ENCODE measurements around the gene MRPS35.
A peak's percentile ranks its signal among the peaks of the same experiment; 100 is the strongest.
"Not testable (repeated sequence)": the region's sequence is repeated elsewhere in the genome, so short reads cannot be mapped to it uniquely, and the experiment has no call there.

Gene MRPS35

DNA sequence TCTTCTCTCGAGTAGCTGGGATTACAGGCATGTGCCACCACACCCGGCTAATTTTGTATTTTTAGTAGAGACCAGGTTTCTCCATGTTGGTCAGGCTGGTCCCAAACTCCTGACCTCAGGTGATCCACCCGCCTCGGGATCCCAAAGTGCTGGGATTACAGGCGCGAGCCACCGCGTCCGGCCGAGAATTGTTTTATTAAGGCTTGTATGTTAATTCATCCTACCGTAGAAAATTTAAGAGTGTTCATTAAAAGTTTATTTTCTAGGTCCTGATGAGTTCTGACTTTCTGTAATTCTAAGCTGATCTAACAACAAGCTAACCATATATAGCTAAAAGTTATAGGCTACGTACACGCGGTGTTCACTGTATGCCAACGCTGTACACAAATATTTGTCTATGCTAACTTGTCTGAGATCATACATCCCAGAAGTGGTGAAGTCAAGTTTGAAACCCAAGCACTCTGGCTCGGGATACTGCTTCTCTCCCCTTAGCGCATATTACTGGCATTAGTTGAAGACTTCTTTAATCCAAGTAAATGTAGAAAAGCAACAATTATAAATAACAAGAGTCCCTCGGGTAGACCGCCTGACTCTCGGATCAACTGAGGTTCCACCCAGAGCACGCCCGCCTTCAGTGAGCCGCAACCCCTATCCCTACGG is 570 bp upstream of the MRPS35 start:
- peak in 1 of 2 experiments; percentile 20 for DNase-seq

DNA sequence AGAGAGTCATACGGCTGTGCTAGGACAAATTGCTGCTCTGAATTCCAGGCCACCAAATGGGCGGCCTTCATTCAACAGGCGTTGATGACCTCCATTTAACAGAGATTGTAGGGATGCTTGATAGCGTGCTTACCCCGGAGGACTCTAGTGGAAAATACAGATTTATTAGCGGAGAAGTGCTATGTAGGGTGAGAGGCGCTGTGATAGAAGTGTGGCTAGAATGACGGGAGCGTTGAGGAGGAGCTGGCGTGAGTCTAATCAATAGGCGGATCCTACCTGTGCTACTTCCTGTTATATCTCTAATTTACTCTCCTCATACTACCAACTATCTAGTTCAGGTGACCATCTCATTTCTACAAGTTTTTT is 668 bp downstream of the MRPS35 start:
- peak in 1 of 2 experiments; percentile 43 for DNase-seq

DNA sequence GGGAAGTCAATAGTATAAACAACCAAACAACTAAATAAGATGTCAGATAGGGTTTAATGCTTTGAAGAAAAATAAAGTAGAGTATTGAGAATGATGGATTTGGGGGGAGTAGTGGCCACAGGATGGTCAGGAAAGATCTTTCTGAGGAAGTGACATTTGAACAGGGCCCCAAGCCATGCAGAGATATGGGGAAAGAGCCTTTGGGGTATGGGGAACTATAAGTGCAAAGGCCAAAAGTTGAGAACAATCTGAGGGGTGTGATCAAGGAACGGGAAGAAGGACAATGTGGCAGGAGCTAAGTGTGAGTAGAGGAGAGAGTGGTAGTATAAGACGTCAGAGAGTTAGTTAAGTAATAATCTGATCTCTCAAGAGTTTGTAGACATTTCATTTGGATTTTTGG is 1.3 kb downstream of the MRPS35 start:
- DNase-seq, result no peak

DNA sequence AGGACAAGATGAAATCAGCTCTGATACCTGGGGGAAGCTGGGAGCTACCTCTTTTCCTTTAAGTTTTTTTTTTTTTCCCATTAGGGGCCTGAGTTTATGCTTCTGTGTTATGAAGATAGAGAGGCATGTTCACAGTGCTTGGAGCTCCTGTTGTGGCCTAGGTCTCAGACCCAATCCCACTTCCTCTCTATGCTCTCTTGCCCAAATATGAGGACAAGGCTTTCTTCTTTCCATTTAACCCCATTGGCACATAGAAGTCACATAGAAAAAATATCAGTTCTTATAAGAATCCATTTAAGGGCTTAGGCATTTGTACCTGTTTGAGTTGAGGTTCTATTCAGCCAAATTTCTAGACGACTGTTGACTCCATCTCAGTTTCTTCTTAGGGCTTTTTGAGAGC is 12.6 kb downstream of the MRPS35 start:
- DNase-seq, result no peak

DNA sequence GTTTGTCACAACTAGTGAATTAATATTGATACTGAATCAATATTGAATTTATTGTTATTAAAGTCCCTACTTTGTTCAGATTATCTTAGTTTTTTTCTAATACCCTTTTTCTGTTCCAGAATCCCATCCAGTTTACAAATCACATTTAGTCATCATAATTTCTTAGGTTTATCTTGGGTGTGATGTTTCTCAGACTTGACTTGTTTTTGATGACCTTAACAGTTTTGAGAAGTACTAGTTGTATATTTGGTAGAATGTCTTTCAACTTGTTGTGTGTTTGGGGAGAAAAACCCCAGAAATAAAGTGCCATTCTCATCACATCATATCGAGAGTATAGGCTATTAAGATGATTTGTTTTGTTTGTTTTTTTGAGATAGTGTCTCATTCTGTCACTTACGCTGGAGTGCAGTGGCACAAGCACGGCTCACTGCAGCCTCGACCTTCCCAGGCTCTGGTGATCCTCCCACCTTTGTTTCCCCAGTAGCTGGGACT is 19.5 kb downstream of the MRPS35 start:
- no peak for DNase-seq

DNA sequence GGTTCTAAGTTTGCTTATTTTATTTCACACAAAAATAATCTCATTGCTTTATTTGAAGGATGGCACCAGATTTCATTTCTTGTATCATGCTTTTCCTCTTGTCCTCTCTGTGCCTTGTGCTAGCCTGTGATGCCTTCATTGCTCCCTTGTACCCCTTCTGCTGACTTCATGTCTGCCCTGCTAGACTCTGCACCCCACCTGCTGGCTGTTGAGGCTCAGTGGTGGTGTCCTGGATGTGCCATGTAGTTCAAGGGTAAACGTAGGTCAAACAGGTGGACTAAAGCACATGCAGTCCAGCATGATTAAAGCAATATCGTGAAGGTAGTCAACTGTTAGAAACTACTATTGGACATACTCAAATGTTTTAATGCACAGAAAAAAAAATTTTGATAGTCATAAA is 21.6 kb downstream of the MRPS35 start:
- no peak for DNase-seq

DNA sequence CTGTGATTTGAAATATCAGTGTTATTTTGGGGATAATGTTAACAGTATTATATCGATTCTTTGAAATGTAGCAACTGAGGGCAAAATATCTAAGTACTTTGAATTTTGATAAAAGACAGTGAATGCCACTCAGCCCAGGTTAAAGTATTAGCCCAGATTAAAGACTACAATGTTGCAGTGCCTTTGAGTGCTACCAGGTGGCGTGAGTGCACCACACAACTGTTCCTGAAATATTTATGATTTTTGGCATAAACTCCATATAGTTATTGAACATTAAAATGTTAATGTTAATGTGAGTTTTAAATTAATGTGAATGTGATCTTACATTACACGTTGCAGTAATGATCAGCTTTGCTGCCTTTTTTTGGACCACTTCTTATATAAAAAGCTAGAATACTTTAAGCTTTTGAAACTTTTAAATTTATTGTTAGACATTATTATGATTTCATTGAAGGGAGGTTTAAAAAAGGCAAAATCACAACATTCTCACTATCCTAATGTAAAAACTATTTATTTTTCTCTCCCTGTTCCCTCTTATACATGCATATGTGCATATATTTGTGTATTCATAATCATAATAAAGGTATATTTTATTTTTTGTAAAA is 22.5 kb downstream of the MRPS35 start:
- DNase-seq, result peak in 1 of 2 experiments; percentile 43

DNA sequence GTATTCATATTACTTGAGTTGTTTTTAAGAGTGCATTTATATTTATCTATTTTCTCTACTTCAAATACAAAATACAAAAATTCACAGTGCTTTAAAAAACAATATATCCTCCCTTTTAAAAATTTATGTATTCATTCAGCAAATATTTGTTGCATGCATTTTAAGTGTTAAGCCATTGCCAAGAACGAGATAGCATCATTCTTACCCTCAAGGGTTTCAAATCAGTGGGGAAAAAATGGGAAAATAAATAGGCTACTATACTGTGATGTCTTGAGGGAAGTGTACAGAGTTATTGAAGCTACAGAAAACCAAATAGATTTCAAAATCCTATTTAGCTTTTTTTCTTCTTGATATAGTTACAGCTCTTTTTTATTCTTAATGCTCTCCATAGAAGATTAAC is 23.2 kb downstream of the MRPS35 start:
- no peak for DNase-seq

DNA sequence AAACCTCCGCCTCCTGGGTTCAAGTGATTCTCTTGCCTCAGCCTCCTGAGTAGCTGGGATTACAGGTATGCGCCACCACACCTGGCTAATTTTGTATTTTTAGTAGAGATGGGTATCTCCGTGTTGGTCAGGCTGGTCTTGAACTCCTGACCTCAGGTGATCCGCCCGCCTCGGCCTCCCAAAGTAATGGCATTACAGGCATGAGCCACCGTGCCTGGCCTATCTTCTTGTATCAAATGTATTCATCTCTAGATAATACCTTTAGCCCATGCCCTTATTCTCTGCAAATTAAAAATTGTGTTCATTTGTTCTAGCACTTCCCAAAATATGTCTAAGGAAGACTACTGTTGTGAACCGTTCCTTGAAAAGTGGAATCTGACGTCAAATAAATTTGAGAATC is 23.7 kb downstream of the MRPS35 start:
- not testable (repeated sequence) for DNase-seq

DNA sequence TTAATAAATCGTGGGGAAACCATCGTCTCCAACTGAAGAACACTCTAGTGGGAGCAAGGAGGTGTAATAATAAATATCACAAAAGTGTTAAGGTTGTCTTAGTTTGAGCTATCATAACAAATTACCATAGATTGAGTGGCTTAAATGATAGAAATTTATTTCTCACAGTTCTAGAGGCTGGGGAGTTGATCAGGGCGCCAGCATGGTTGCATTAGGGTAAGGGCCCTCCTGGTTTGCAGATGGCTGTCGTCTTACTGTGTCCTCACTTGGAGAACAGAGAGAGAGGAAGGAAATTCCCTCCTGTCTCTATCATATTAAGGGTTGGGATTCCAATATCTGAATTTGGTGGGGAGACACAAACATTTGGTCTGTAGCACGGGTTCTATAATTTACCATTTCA is 33.0 kb downstream of the MRPS35 start:
- no peak for DNase-seq

DNA sequence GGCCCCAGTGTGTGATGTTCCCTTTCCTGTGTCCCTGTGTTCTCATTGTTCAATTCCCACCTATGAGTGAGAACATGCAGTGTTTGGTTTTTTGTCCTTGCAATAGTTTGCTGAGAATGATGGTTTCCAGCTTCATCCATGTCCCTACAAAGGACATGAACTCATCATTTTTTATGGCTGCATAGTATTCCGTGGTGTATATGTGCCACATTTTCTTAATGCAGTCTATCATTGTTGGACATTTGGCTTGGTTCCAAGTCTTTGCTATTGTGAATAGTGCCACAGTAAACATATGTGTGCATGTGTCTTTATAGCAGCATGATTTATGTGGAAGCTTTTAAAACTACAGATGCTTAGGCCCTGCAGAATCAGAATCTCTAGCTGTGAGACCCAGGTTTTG is 35.1 kb downstream of the MRPS35 start:
- not testable (repeated sequence) for DNase-seq

DNA sequence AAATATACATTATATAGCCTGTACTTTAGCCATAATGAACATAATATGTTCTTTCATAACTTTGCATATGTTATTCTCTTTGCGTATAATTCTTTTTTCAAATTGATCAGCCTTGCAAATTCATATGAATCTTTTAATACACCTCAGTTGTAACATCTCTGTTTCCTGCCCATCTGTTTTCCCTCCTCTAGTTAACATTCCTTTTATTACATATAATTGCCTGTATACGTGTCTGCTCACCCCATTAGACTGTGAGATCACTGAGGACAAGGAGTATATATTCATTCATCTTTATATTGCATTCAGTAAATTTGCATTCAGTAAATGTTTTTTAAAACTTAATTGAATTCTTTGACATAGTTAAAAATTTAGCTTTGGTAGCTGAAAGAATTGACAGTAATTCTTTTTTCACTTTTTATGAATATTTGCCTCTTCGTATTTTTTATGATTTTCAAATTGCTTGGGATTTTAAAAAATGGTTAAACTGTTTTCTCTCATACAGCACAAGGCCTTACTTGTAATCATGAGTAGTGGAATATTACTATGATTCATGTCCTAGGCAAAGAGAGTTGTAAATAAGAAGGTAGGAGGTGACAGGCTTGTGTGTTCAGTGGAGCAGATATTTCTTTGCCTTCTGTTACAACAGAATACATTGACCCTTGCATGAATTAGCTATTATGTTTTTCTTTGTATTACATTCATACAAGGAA is 36.6 kb downstream of the MRPS35 start:
- DNase-seq, result no peak

DNA sequence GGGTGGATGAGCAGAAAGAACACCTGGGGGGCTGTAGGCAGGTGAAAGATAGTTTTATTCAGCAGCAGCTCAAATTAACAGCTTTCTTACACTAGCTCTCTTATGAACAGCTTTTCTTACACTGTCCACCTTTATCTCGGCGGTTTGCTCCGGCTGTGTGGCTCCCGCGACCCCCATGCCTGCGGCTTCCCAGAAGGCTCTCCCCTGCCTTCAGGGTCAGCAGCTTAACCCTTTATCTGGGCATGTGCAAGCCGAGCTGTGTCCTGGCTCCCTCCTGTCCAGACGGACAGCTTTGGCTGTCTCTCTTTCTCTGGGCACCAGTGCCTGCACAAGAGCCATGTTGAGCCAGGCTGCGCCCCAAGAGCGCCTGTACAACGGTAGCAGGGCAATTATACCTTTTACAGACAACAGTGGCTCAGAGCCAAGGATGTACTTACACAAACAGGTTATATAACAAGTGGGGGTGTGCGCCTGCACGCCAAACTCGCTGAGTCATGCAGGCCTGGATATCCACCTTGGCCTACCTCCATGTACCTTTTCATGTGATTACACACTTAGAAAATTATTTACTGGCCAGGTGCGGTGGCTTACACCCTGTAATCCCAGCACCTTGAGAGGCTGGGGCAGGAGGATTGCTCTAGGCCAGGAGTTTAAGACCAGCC is 40.9 kb downstream of the MRPS35 start:
- no peak for DNase-seq

DNA sequence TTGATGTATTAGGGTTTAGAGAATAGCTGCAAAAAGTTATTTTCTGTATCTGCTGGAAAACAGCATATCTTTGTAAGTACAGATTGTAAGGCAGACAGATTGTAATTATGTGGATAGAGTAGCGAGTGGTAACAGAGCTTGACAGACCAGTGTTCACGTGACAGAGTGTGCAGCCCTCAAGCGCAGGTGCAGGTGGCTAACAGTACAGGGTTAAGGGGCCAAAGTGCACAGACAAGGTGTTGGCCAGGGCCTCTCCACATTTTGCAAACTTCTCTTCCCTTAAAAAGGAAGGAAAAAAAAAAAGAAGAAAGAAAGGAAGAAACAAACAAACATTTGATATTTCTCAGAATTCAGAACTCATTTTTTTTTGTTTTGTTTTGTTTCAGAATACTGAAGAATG is 44.2 kb downstream of the MRPS35 start:
- no peak for DNase-seq

DNA sequence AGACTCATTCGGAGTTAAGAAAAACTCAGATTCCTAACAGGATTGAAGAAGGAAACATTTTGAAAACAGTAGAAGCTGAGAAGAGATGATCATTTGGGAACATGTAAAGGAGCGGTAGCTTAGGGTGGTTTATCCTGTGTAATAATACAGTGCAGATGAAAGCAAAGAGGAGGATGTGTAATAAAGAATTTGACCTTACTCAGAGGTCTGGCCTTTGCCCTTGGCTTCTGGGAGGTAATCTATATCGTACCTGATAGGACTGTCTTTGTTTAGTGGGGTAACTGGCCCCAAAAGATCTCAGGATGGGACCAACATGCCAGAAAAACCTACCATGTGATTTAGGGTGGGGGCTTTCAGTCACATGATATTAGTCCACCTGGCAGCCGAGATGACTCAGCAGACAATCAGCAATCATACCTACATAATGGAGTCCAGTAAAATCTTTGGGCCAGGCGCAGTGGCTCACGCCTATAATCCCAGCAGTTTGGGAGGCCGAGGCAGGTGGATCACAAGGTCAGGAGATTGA is 46.1 kb downstream of the MRPS35 start:
- DNase-seq, result no peak

DNA sequence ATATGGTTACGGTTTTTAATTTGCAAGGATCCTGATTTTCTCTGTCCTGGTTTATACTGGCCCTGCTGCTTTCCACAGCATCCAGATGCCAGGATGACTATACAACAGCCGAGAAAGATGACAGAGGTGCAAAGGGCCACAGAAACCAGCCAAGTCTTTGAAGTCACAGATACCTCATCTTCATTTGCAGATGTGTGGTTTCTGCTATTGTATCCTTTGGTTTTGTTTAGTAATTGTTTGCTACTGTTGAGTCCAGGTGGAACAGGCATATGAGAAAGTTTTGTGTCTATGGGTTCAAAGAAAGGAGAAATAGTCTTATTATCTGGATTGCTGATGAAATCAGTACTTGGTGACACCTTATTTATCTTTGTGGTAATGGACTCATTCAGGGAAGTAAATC is 52.1 kb downstream of the MRPS35 start:
- DNase-seq, result no peak

DNA sequence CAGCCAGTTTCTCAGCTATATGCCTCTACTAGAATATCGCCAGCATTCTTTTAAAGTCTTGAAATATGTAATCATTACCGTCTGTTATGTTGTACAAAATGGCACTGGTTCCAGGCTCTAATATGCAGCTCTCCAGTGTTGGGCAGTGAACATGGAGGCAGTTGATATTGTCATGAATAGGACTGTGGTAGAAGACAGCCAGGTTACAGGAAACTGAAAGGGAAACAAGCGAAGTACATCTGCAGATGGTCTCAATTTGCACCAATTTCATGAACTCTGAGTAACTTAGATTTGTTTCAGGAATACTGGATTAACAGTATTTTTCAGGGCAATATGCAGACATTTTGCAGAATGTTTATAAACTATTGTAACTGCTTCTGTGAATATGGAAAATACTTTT is 56.0 kb downstream of the MRPS35 start:
- no peak for DNase-seq

DNA sequence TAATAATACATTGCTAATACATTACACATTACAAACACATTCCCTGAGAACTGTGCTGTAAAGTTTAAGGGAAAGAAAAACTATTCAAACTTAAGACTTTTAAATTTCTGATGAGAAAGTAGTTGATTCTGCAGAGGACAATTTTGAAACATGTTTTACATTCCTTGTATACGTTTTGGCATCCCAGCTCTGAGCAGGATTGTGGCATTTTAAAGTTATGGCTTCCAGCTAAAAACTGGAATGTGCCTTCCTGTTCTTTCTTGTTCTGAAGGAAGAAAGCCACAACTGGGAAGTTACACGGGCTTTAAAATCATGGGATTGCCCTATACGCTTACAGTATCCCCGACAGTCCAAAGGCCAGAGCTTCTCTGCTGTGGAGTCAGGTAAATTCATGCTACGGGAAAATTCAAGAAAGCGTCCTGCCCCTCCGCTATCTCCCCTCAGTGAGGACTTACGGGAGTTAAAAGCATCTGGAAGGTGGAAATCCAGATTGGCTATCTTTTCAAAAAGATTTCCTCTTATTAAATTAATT is 58.6 kb downstream of the MRPS35 start:
- no peak for DNase-seq

DNA sequence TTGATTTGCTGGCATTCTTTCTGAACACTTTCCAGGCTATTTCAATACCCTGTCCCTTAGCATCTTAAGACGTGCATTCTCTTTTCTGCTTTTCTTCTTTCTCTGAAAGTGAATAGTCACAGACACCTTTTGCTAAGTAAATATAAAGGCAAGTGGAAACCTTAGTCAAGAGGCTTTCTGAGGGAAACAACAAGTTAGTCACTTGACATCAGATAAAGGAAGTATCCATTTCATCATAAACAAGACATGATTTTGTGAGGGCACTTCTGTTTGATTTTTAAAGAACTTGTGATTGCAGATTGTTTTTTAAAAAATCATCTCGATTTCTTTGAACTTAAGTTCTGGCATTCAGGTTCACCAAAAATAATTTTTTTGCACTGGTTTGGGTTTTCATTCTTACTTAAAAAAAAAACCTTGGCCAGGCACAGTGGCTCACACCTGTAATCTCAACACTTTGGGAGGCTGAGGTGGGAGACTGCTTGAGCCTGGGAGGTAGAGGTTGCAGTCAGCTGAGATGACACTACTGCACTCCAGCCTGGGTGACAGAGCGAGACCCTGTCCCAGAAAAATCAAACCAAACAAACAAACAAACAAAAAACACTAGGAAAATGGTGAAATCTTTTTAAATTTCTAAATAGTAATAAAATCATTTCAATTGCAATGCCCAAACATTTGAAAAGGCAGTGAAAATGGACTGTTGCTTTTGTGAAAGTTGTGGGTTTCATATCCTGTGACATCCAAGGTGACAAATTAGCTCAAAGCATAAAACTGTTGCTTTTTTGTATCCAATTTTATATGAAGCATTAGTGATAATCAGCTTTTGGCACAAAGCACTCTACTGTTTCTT is 61.1 kb downstream of the MRPS35 start:
- DNase-seq, result no peak

DNA sequence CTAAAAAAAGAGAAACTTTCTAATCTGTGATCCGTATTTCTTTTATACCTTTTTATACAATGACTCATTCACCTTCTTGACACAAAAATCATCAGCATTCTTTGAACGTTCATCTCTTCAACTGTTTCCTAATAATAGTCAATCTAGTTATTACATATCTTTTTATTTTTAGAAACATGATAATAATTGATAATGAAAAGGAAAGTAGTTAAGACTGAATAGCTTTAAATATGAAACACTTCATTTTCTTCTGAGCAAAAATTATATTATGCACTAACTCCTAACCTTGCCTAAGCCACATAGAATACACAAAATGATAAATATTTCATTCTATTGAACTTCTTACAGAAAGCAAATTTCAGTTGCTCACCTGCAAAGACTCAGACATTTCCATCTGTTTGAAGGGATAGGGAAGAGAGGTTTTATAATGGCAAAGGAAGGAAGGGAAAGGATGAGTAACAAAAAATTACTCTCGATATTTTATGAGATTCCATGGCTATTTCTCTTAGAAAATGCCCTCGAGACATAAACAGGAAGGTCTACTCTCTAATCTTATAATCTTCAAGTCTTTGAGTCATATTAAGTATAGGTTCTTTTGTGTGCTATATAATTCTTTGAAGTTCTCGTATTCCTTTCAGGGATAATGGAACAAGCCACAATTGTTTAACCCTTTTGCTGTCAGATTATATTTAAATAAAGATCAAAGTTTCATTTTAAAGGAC is 61.9 kb downstream of the MRPS35 start:
- DNase-seq, result no peak

DNA sequence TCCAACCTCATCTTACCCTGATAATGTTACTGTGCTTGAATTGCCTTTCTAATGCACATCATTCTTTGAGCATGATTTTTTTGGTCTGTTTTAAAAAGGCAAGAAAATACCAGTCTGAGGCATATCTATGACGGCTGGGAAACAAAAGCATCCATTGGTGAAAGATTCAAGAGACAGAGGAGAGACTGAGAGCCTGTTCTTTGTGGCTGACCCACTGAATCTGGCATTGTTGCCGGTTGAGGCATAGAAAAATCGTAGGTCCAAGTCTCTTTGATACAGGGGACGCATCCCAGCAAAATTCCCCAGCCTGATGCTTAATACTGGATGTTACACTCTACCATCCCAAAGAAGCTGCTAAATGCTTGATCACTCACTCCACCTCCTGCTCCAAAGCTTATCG is 66.5 kb downstream of the MRPS35 start:
- DNase-seq, result no peak

DNA sequence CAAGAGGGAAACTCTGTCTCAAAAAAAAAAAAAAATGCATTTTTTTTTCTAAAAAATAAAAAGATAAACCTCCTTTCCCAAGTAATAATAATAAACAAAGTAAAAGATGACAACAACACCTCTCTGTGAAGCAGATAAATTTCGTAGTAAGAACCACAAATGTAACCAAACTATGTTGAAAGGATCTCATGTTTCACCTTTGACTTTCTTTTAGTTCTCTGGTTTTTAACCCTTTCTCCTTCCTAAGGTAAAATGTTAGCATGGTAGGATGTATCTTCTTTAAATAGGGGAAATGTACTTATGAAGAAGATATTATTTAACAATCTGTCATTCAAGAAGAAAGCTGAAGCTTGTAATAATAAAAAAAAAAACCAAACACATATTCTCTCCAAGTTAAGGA is 67.6 kb downstream of the MRPS35 start:
- no peak for DNase-seq

Measured in activated T-cell treated with anti-CD3 and anti-CD28 coated beads, Interleukin-2, amount 50 U/mL, for 48 hours (primary cell).